ENCODE measurements around the gene CDC123.
A peak's percentile ranks its signal among the peaks of the same experiment; 100 is the strongest.
"Not testable (repeated sequence)": the region's sequence is repeated elsewhere in the genome, so short reads cannot be mapped to it uniquely, and the experiment has no call there.

The CDC123 gene

GRCh38 chr10:12237265-12238220, 41.6 kb downstream of the CDC123 start:
- DNase-seq: no peak

GRCh38 chr10:12238821-12239220, 42.8 kb downstream of the CDC123 start:
- DNase-seq: no peak

GRCh38 chr10:12241810-12242529, 46.0 kb downstream of the CDC123 start:
- DNase-seq: no peak

GRCh38 chr10:12243864-12244620, 48.1 kb downstream of the CDC123 start:
- DNase-seq: no peak

GRCh38 chr10:12250181-12250580, 54.2 kb downstream of the CDC123 start:
- DNase-seq: no peak

GRCh38 chr10:12250702-12251101, 54.7 kb downstream of the CDC123 start:
- not testable (repeated sequence) for DNase-seq

- DNase-seq: no peak
Observed at GRCh38 chr10:12251581-12251980, 55.6 kb downstream of the CDC123 start.

- DNase-seq: no peak
Observed at GRCh38 chr10:12252882-12253546, 57.0 kb downstream of the CDC123 start.

- no peak for DNase-seq
Observed at GRCh38 chr10:12255048-12255447, 59.1 kb downstream of the CDC123 start.

- DNase-seq: no peak
Observed at GRCh38 chr10:12259988-12260387, 64.0 kb downstream of the CDC123 start.

GRCh38 chr10:12262278-12262981, 66.4 kb downstream of the CDC123 start:
- no peak for DNase-seq

GRCh38 chr10:12264204-12264940, 68.4 kb downstream of the CDC123 start:
- peak; percentile 82 for DNase-seq

GRCh38 chr10:12269056-12269455, 73.1 kb downstream of the CDC123 start:
- no peak for DNase-seq

- no peak for DNase-seq
Observed at GRCh38 chr10:12271210-12271540, 75.2 kb downstream of the CDC123 start.

- DNase-seq: not testable (repeated sequence)
Observed at GRCh38 chr10:12277862-12278261, 81.9 kb downstream of the CDC123 start.

GRCh38 chr10:12279281-12279680, 83.3 kb downstream of the CDC123 start:
- DNase-seq: no peak

GRCh38 chr10:12287772-12288171, 91.8 kb downstream of the CDC123 start:
- DNase-seq: no peak

- not testable (repeated sequence) for DNase-seq
Observed at GRCh38 chr10:12297784-12298183, 101.8 kb downstream of the CDC123 start.

GRCh38 chr10:12299222-12299965, 103.4 kb downstream of the CDC123 start:
- DNase-seq: no peak
